Loucy (cell line): ENCODE data around the gene RMND5B.

Source experiments
- H2AFZ ChIP-seq: fragments of 200-600 bp; sonication (generic); 2 replicates; pipeline ENCODE4 v1.6.0; 2016; ENCODE audit warnings: antibody characterized with exemption, mild to moderate bottlenecking, low read length, moderate library complexity
- H3F3A ChIP-seq: fragments of 200-600 bp; 2 replicates; pipeline ENCODE4 v1.6.0; 2016; ENCODE audit warnings: antibody characterized with exemption, low read depth, mild to moderate bottlenecking
- H3K27me3 ChIP-seq: fragments of 200-600 bp; sonication (generic); 2 replicates; pipeline ENCODE4 v1.6.1; 2014; ENCODE audit warnings: low read length, mild to moderate bottlenecking; ENCODE audit not compliant: insufficient read depth, poor library complexity, severe bottlenecking
- H3K36me3 ChIP-seq: fragments of 200-600 bp; sonication (generic); 2 replicates; pipeline ENCODE4 v1.6.1; 2016; ENCODE audit warnings: low read length; ENCODE audit not compliant: insufficient read depth
- H3K4me1 ChIP-seq: fragments of 200-600 bp; sonication (generic); 2 replicates; pipeline ENCODE4 v1.5.1; 2014; ENCODE audit warnings: low read length, mild to moderate bottlenecking; ENCODE audit not compliant: insufficient read depth, poor library complexity, severe bottlenecking
- H3K4me2 ChIP-seq: fragments of 200-600 bp; sonication (generic); 2 replicates; pipeline ENCODE4 v1.6.0; 2014; ENCODE audit warnings: antibody characterized with exemption, low read length, low read depth, mild to moderate bottlenecking; ENCODE audit not compliant: poor library complexity, severe bottlenecking
- H3K4me3 ChIP-seq: fragments of 200-600 bp; sonication (generic); 2 replicates; pipeline ENCODE4 v1.5.1; 2014; ENCODE audit warnings: low read length, mild to moderate bottlenecking, mixed read lengths; ENCODE audit not compliant: poor library complexity, severe bottlenecking
- H3K79me2 ChIP-seq: fragments of 200-600 bp; sonication (generic); 2 replicates; pipeline ENCODE4 v1.6.1; 2014; ENCODE audit warnings: low read length; ENCODE audit not compliant: insufficient read depth
- H3K9ac ChIP-seq: fragments of 200-600 bp; sonication (generic); 2 replicates; pipeline ENCODE4 v1.6.0; 2014; ENCODE audit warnings: mild to moderate bottlenecking, low read depth, low read length, moderate library complexity; ENCODE audit not compliant: poor library complexity, severe bottlenecking
- H3K9me2 ChIP-seq: fragments of 200-600 bp; sonication (generic); replicated peaks from 2 replicates; pipeline ENCODE4 v1.6.1; 2016; ENCODE audit warnings: low read depth, low read length, mixed read lengths
- H3K9me3 ChIP-seq: fragments of 200-600 bp; sonication (generic); 2 replicates; pipeline ENCODE4 v1.6.1; 2014; ENCODE audit warnings: mild to moderate bottlenecking, antibody characterized with exemption, low read length, low read depth; ENCODE audit not compliant: insufficient read depth
- H4K20me1 ChIP-seq: fragments of 200-600 bp; sonication (generic); 2 replicates; pipeline ENCODE4 v1.6.0; 2014; ENCODE audit warnings: antibody characterized with exemption, low read length, mild to moderate bottlenecking; ENCODE audit not compliant: insufficient read depth, poor library complexity, severe bottlenecking
- EZH2phosphoT487 ChIP-seq: fragments of 200-600 bp; IDR thresholded peaks from 2 replicates; pipeline ENCODE4 v1.6.1; 2018; ENCODE audit warnings: antibody characterized with exemption, mild to moderate bottlenecking, moderate library complexity, borderline replicate concordance
- TF ChIP-seq, protein P1 (sequence below): fragments of 200-600 bp; sonication (generic); conservative IDR thresholded peaks from 2 replicates; pipeline ENCODE4 v1.5.1; 2014; ENCODE audit warnings: mild to moderate bottlenecking, antibody characterized with exemption, low read length

The RMND5B gene

DNA sequence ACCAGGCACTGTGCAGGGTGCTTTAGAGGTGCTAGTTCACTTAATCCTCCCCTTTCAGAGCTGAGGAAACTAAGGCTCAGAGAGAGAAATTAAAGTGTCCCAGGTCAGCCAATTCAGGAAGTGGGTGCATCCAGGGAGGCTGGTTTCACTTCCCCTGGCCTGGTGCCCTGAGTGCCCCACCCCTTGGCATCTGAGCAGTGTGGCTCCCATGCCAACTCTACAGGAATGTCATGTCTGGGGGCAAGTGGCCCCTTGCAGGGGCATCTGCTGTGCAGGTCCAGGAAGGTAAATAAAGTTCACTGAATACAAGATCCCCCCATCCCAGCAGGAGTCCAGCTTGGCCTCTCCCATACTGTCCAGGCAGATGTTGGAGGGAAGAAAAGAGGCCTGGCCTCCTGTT is 21.8 kb upstream of the RMND5B start:
- H3F3A ChIP-seq: no peaks in the 10 kb centered on the region
- H3K36me3 ChIP-seq: no peaks in the 10 kb centered on the region
- no peaks in the 10 kb centered on the region for H4K20me1 ChIP-seq
- H2AFZ ChIP-seq: no peak overlapping the region
- no peaks in the 10 kb centered on the region for H3K9me3 ChIP-seq
- no peaks in the 10 kb centered on the region for H3K9me2 ChIP-seq
- H3K4me1 ChIP-seq: no peaks in the 10 kb centered on the region
- no peak overlapping the region for H3K9ac ChIP-seq
- H3K4me3 ChIP-seq: no peak overlapping the region
- H3K27me3 ChIP-seq: no peaks in the 10 kb centered on the region
- TF ChIP-seq EZH2phosphoT487: no peak
- TF ChIP-seq, protein P1, sequence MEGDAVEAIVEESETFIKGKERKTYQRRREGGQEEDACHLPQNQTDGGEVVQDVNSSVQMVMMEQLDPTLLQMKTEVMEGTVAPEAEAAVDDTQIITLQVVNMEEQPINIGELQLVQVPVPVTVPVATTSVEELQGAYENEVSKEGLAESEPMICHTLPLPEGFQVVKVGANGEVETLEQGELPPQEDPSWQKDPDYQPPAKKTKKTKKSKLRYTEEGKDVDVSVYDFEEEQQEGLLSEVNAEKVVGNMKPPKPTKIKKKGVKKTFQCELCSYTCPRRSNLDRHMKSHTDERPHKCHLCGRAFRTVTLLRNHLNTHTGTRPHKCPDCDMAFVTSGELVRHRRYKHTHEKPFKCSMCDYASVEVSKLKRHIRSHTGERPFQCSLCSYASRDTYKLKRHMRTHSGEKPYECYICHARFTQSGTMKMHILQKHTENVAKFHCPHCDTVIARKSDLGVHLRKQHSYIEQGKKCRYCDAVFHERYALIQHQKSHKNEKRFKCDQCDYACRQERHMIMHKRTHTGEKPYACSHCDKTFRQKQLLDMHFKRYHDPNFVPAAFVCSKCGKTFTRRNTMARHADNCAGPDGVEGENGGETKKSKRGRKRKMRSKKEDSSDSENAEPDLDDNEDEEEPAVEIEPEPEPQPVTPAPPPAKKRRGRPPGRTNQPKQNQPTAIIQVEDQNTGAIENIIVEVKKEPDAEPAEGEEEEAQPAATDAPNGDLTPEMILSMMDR: no peak
- peaks cover under 1% of the 10 kb centered on the region; the same call in 1 of the 2 replicates for H3K79me2 ChIP-seq
- no peak overlapping the region for H3K4me2 ChIP-seq

DNA sequence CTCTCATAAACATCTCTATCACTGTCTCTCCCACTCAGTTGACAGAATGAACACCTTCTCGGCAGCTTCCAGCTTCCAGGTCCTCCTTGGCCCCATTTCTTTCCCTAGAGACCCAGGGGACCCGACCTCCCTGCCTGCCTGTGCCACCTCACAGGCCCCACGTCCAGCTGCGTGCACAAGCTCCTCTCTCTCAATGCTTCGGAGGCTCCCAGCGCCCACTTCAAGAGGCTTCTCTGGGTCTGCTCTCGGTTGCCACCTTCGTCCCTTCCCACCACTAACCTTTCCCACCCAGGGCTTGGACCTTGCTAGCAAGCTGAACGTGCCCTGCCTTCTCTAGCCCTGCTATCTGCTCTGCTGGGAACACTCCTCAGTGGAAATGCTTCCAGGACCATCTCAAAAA is 20.3 kb upstream of the RMND5B start:
- Histone ChIP-seq H3K4me3 (no peak overlapping the region), H3K9me3 (no peaks in the 10 kb centered on the region), H2AFZ (no peak overlapping the region), H3K27me3 (no peaks in the 10 kb centered on the region), H3K9me2 (no peaks in the 10 kb centered on the region), H3F3A (no peaks in the 10 kb centered on the region), H3K4me2 (no peak overlapping the region), H3K4me1 (peaks cover 2% of the 10 kb centered on the region), H4K20me1 (no peaks in the 10 kb centered on the region), H3K79me2 (peaks cover 15% of the 10 kb centered on the region; the same call in 1 of the 2 replicates), H3K9ac (no peak overlapping the region), H3K36me3 (no peaks in the 10 kb centered on the region)
- TF ChIP-seq, protein P1: no peak
- TF ChIP-seq EZH2phosphoT487: no peak

DNA sequence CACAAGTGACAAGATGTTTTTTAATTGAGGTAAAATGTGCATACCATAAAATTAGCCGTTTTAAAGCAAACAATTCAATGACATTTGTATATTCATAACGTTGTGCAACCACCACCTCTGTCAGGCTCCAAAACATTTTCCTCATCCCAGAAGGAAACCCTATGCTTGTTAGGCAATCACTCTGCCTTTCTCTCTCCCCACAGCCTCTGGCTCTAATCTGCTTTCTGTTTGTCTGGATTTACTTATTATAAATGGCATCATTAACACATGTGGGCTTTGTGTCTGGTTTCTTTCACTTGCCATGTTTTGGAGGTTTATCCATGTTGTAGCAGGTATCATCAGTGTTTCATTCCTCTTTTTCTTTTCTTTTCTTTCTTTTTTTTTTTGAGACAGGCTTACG is 18.9 kb upstream of the RMND5B start:
- H3K9me2 ChIP-seq: no peaks in the 10 kb centered on the region
- peaks cover 27% of the 10 kb centered on the region; the same call in 1 of the 2 replicates for H3K79me2 ChIP-seq
- no peak for TF ChIP-seq EZH2phosphoT487
- TF ChIP-seq, protein P1: no peak
- H3K36me3 ChIP-seq: no peaks in the 10 kb centered on the region
- no peaks in the 10 kb centered on the region for H3K9me3 ChIP-seq
- no peaks in the 10 kb centered on the region for H3K27me3 ChIP-seq
- H2AFZ ChIP-seq: no peak overlapping the region
- no peaks in the 10 kb centered on the region for H4K20me1 ChIP-seq
- peaks cover 10% of the 10 kb centered on the region for H3K4me1 ChIP-seq
- H3K9ac ChIP-seq: no peak overlapping the region
- H3F3A ChIP-seq: no peaks in the 10 kb centered on the region
- no peak overlapping the region for H3K4me3 ChIP-seq
- H3K4me2 ChIP-seq: no peak overlapping the region
